ENCODE data around the gene ZNF536. TPM values are rescaled to one million over a fixed set of nuclear protein-coding genes. Genes with fewer than 3 reads are reported as not detected.

ZNF536 gene
- total and polyA plus RNA-seq, 2 of the 13 experiments (the other 11 are each of a cell fraction or from before 2014, with no cell fraction given), result not detected

DNA sequence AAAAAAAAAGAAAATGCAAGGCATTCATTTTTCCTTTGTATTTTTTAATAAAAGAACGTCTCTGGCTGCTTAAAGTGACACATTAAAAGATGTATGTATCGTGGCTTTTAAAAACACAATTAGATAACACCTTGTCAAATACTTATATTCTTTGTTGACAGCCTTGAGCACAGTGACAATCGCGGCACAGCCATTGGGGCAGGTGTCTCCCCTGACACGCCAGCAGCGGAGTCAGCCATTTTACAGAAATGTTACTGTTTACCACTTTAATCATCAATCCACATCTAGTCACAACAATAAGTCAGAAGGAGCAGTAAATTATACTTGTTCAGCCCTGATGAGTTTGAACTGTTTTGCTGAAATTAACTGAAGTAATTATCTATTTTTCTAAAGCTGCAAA is 224.1 kb downstream of the ZNF536 start:
- H3K4me1 ChIP-seq (ENCODE audit: insufficient read depth, low read length), result no peaks in the 10 kb centered on the region
- no peaks in the 10 kb centered on the region; a peak in 1 of 5 replicates for H3K27me3 ChIP-seq (ENCODE audit: control insufficient read depth in 1 of 2, insufficient read depth in 2 of 2, low read length in 2 of 2)
- FAIRE-seq (no peak), ATAC-seq (no peak), DNase-seq (ENCODE audit: low spot score) (no peak)
- H3K79me2 ChIP-seq (ENCODE audit: insufficient read depth, low read length), result no peaks in the 10 kb centered on the region
- H3K9me3 ChIP-seq (ENCODE audit: low read length), result no peaks in the 10 kb centered on the region
- H3K9ac ChIP-seq (ENCODE audit: insufficient read depth, low read depth, low read length), result no peak overlapping the region
- H2AFZ ChIP-seq (ENCODE audit: low read length), result no peak overlapping the region
- H3K27ac ChIP-seq (ENCODE audit: extremely low read length, insufficient read depth, low read length), result no peak overlapping the region
- in situ Hi-C loops (cut with HindIII; ENCODE audit: extremely low pct_ligation_motif_present, low pct_unique_long_range_greater_than_20kb) (no loop called here), intact Hi-C loops (cut with micrococcal nuclease; ENCODE audit: unreplicated experiment) (no loop called here)
- no peaks in the 10 kb centered on the region for H4K20me1 ChIP-seq (ENCODE audit: insufficient read depth, low read length)
- H3K4me2 ChIP-seq (ENCODE audit: low read depth, low read length), result no peak overlapping the region
- H3K36me3 ChIP-seq (replicated peaks in 1 of 2; ENCODE audit: control insufficient read depth in 1 of 2, insufficient read depth in 2 of 2, low read length in 2 of 2), result no peaks in the 10 kb centered on the region
- WGBS (ENCODE audit: low lambda C conversion rate), result 37% methylated on average over 6 of the region's 6 CpGs
- ChIA-PET CTCF (ENCODE audit: low intra/inter-chr PET ratio, low total read pairs) (no interaction called here), POLR2A (no interaction called here)
- BruUV-seq (replicated peaks), result no TSS peak
- H3K4me3 ChIP-seq (replicated peaks in 1 of 3; ENCODE audit: insufficient read depth in 1 of 3, low read depth in 2 of 3, low read length in 3 of 3), result no peak overlapping the region
- TF ChIP-seq IKZF1 (IDR thresholded peaks at IDR 0.05), result no peak
- TF ChIP-seq, protein P1, sequence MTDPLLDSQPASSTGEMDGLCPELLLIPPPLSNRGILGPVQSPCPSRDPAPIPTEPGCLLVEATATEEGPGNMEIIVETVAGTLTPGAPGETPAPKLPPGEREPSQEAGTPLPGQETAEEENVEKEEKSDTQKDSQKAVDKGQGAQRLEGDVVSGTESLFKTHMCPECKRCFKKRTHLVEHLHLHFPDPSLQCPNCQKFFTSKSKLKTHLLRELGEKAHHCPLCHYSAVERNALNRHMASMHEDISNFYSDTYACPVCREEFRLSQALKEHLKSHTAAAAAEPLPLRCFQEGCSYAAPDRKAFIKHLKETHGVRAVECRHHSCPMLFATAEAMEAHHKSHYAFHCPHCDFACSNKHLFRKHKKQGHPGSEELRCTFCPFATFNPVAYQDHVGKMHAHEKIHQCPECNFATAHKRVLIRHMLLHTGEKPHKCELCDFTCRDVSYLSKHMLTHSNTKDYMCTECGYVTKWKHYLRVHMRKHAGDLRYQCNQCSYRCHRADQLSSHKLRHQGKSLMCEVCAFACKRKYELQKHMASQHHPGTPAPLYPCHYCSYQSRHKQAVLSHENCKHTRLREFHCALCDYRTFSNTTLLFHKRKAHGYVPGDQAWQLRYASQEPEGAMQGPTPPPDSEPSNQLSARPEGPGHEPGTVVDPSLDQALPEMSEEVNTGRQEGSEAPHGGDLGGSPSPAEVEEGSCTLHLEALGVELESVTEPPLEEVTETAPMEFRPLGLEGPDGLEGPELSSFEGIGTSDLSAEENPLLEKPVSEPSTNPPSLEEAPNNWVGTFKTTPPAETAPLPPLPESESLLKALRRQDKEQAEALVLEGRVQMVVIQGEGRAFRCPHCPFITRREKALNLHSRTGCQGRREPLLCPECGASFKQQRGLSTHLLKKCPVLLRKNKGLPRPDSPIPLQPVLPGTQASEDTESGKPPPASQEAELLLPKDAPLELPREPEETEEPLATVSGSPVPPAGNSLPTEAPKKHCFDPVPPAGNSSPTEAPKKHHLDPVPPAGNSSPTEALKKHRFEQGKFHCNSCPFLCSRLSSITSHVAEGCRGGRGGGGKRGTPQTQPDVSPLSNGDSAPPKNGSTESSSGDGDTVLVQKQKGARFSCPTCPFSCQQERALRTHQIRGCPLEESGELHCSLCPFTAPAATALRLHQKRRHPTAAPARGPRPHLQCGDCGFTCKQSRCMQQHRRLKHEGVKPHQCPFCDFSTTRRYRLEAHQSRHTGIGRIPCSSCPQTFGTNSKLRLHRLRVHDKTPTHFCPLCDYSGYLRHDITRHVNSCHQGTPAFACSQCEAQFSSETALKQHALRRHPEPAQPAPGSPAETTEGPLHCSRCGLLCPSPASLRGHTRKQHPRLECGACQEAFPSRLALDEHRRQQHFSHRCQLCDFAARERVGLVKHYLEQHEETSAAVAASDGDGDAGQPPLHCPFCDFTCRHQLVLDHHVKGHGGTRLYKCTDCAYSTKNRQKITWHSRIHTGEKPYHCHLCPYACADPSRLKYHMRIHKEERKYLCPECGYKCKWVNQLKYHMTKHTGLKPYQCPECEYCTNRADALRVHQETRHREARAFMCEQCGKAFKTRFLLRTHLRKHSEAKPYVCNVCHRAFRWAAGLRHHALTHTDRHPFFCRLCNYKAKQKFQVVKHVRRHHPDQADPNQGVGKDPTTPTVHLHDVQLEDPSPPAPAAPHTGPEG (CRISPR knock-in tag; IDR thresholded peaks at IDR 0.05), result no peak
- no peak for TF ChIP-seq TGIF2 (CRISPR knock-in tag; IDR thresholded peaks at IDR 0.05)
- no peak for TF ChIP-seq ZNF772 (CRISPR knock-in tag; IDR thresholded peaks at IDR 0.05)
- TF ChIP-seq ZNF275 (CRISPR knock-in tag; IDR thresholded peaks at IDR 0.05; ENCODE audit: borderline replicate concordance), result no peak
- TF ChIP-seq POLR2AphosphoS2 (IDR thresholded peaks at IDR 0.05; ENCODE audit: low read depth, low read length), result no peak
- no peak for TF ChIP-seq ZNF362 (CRISPR knock-in tag; IDR thresholded peaks at IDR 0.05; ENCODE audit: borderline replicate concordance)
- no peak for TF ChIP-seq ARHGAP35 (CRISPR knock-in tag; IDR thresholded peaks at IDR 0.05; ENCODE audit: borderline replicate concordance)
- no peak for TF ChIP-seq ELF4 (CRISPR knock-in tag; IDR thresholded peaks at IDR 0.05; ENCODE audit: borderline replicate concordance)
- no peak for TF ChIP-seq MAFG (CRISPR knock-in tag; IDR thresholded peaks at IDR 0.05)
- TF ChIP-seq E2F2 (CRISPR knock-in tag; IDR thresholded peaks at IDR 0.05; ENCODE audit: borderline replicate concordance), result no peak
- TF ChIP-seq ADNP (CRISPR knock-in tag; IDR thresholded peaks at IDR 0.05), result no peak
- TF ChIP-seq ZNF101 (CRISPR knock-in tag; IDR thresholded peaks at IDR 0.05; ENCODE audit: borderline replicate concordance, low read depth), result no peak
- no peak for TF ChIP-seq ZNF770 (CRISPR knock-in tag; IDR thresholded peaks at IDR 0.05)
